Endothelial cell of umbilical vein (primary cell): ENCODE data around the gene STX1A. TPM values are rescaled to one million over a fixed set of nuclear protein-coding genes. Genes with fewer than 3 reads are reported as not detected.

Source experiments
- BruUV-seq: library from RNA; stranded (reverse); fragments of 400-500 nt; replicated peaks from 2 replicates; lab custom pipeline; 2021; lab: Mats Ljungman, UMichigan
- CTCF ChIA-PET: fragments of 300-600, 350-600 bp; sonication (Branson Sonifier 250); formaldehyde crosslinking; loops from one replicate; lab custom pipeline; 2021; ENCODE audit warnings: antibody characterized with exemption, inconsistent platforms; lab: Charles Lee
- POLR2A ChIA-PET: fragments of 300-600, 350-600 bp; sonication (Branson Sonifier 250); formaldehyde crosslinking; loops from one replicate; lab custom pipeline; 2021; ENCODE audit warnings: antibody characterized with exemption, inconsistent platforms; lab: Charles Lee
- DNase-seq: peaks from one replicate; pipeline ENCODE4 v3.0.0-alpha.2; 2011; ENCODE audit warnings: low read depth, low spot score
- FAIRE-seq: peaks from 2 replicates; lab custom pipeline; 2011; peaks lifted over from hg19 to GRCh38; lab: Jason Lieb, UNC
- H2AFZ ChIP-seq: 2 replicates; pipeline ENCODE4 v1.6.0; 2012; ENCODE audit warnings: low read depth, low read length, control low read depth, inconsistent platforms
- H3K27ac ChIP-seq: 2 replicates; pipeline ENCODE4 v1.5.1; 2011; ENCODE audit warnings: low read depth, mild to moderate bottlenecking, control low read depth, low read length, moderate library complexity; ENCODE audit not compliant: insufficient read depth
- H3K27me3 ChIP-seq, 2 experiments: 2 replicates each; pipeline versions ENCODE4 v1.6.0 to v1.6.1; 2011; ENCODE audit warnings: low read length in 2 of 2, mixed read lengths in 1 of 2; ENCODE audit not compliant: control insufficient read depth in 2 of 2, insufficient read depth in 2 of 2
- H3K36me3 ChIP-seq, 2 experiments: 2 replicates in 1 of 2; 3 replicates in 1 of 2; pipeline ENCODE4 v1.5.1; 2011; ENCODE audit warnings: low read length in 2 of 2, mild to moderate bottlenecking in 1 of 2, moderate library complexity in 1 of 2; ENCODE audit not compliant: control insufficient read depth in 2 of 2, insufficient read depth in 2 of 2; ENCODE audit errors: extremely low read depth in 1 of 2
- H3K4me1 ChIP-seq: 3 replicates; pipeline ENCODE4 v1.5.1; 2011; ENCODE audit warnings: mild to moderate bottlenecking, low read length; ENCODE audit not compliant: control insufficient read depth, insufficient read depth; ENCODE audit errors: extremely low read depth
- H3K4me2 ChIP-seq: 2 replicates; pipeline ENCODE4 v1.6.1; 2011; ENCODE audit warnings: low read length, control low read depth, mixed read lengths; ENCODE audit not compliant: insufficient read depth
- H3K4me3 ChIP-seq, 3 experiments: fragments of 200-600 bp in 1 of 3; sonication (generic), shearing (Covaris generic) in 1 of 3; replicated peaks in 1 of 3; 2 replicates each; pipeline ENCODE4 v1.5.1; 2011 to 2016; ENCODE audit warnings: control low read depth in 3 of 3, low read length in 3 of 3, mild to moderate bottlenecking in 2 of 3, inconsistent platforms in 1 of 3, low read depth in 1 of 3, moderate library complexity in 1 of 3; ENCODE audit not compliant: insufficient read depth in 1 of 3
- H3K79me2 ChIP-seq: 2 replicates; pipeline ENCODE4 v1.6.0; 2012; ENCODE audit warnings: low read length, inconsistent platforms; ENCODE audit not compliant: control insufficient read depth, insufficient read depth
- H3K9ac ChIP-seq: replicated peaks from 2 replicates; pipeline ENCODE3; 2011; ENCODE audit warnings: low read length, control low read depth; ENCODE audit not compliant: insufficient read depth; ENCODE audit errors: extremely low read depth
- H3K9me1 ChIP-seq: replicated peaks from 3 replicates; pipeline ENCODE4 v1.6.0; 2011; ENCODE audit warnings: mild to moderate bottlenecking, low read length; ENCODE audit not compliant: control insufficient read depth, insufficient read depth; ENCODE audit errors: extremely low read depth
- H3K9me3 ChIP-seq: replicated peaks from 2 replicates; pipeline ENCODE4 v1.5.1; 2012; ENCODE audit warnings: low read length, inconsistent platforms; ENCODE audit not compliant: control insufficient read depth, insufficient read depth
- H4K20me1 ChIP-seq: replicated peaks from 2 replicates; pipeline ENCODE3; 2011; ENCODE audit warnings: mild to moderate bottlenecking, low read length; ENCODE audit not compliant: control insufficient read depth, insufficient read depth; ENCODE audit errors: extremely low read depth
- CTCF ChIP-seq, 2 donors: IDR thresholded peaks; 1 replicate in 1 of 2; 2 replicates in 1 of 2; pipeline ENCODE4 v1.5.1; 2011; ENCODE audit warnings: low read length in 2 of 2, mild to moderate bottlenecking in 2 of 2, moderate library complexity in 2 of 2, control low read depth in 1 of 2, inconsistent platforms in 1 of 2, low read depth in 1 of 2; ENCODE audit not compliant: insufficient read depth in 1 of 2; ENCODE audit errors: extremely low read depth in 1 of 2
- EZH2 ChIP-seq: IDR thresholded peaks from 2 replicates; pipeline ENCODE4 v1.6.1; 2012; ENCODE audit warnings: borderline replicate concordance, low read depth, mild to moderate bottlenecking, moderate library complexity, low read length, inconsistent platforms; ENCODE audit not compliant: severe bottlenecking
- FOS ChIP-seq: IDR thresholded peaks from 2 replicates; pipeline ENCODE4 v1.6.1; 2011; ENCODE audit warnings: mild to moderate bottlenecking, low read length, moderate library complexity, borderline replicate concordance; ENCODE audit not compliant: insufficient read depth
- GATA2 ChIP-seq: IDR thresholded peaks from 2 replicates; pipeline ENCODE4 v1.7.0; 2011; ENCODE audit warnings: low read depth, mild to moderate bottlenecking, moderate library complexity, mixed read lengths, low read length; ENCODE audit not compliant: insufficient read length, insufficient read depth
- JUN ChIP-seq: IDR thresholded peaks from 2 replicates; pipeline ENCODE4 v1.6.1; 2011; ENCODE audit warnings: borderline replicate concordance, low read depth; ENCODE audit not compliant: insufficient read length, insufficient read depth
- MAX ChIP-seq: IDR thresholded peaks from 2 replicates; pipeline ENCODE4 v1.6.1; 2011; ENCODE audit not compliant: insufficient read depth, insufficient read length
- MYC ChIP-seq: IDR thresholded peaks from one replicate; pipeline ENCODE4 v1.6.1; 2011; ENCODE audit warnings: mild to moderate bottlenecking, low read depth, low read length
- POLR2A ChIP-seq: IDR thresholded peaks from 2 replicates; pipeline ENCODE4 v1.6.1; 2012; ENCODE audit warnings: low read depth, mild to moderate bottlenecking, control low read depth, low read length
- POLR2AphosphoS5 ChIP-seq: IDR thresholded peaks from 2 replicates; pipeline ENCODE4 v1.6.1; 2012; ENCODE audit warnings: low read depth, mild to moderate bottlenecking, control low read depth, low read length, moderate library complexity; ENCODE audit not compliant: insufficient read depth
- dilution Hi-C: fragments of 300-500 bp; cut with MboI; formaldehyde crosslinking; loops from one replicate; pipeline ENCODE4 v1.15.0; 2019; ENCODE audit warnings: low sequenced_read_pairs; ENCODE audit not compliant: extremely low pct_ligation_motif_present
- intact Hi-C: fragments of 100-400 bp; cut with micrococcal nuclease; formaldehyde crosslinking; loops from one replicate; pipeline ENCODE4 v1.10.0; 2022
- polyA plus RNA-seq, 4 experiments: library from polyadenylated mRNA; depleted of rRNA in 3 of 4; stranded (reverse) in 3 of 4; unstranded in 1 of 4; fragments of >200 nt; gene quantifications; 2 replicates each; pipeline versions ENCODE4 v1.2.1 to v1.2.3, GENCODE V29; 2011 to 2012; ENCODE audit warnings: missing spikeins in 1 of 4
- total RNA-seq: library from RNA; stranded (reverse); gene quantifications from 2 replicates; pipeline ENCODE4 v1.2.3, GENCODE V29; 2021

The STX1A gene
- total and polyA plus RNA-seq, 2 donors (not counting 3 experiments of a cell fraction or from before 2014, with no cell fraction given): 13.1 to 20.8 TPM

GRCh38 chr7:73701357-73701995, 18.0 kb downstream of the STX1A start:
- Histone ChIP-seq H3K27ac (no peak overlapping the region), H2AFZ (no peak overlapping the region), H4K20me1 (no peaks in the 10 kb centered on the region), H3K36me3 (peaks cover 7 to 30% of the 10 kb centered on the region in 2 experiments), H3K27me3 (no peaks in the 10 kb centered on the region), H3K79me2 (no peaks in the 10 kb centered on the region), H3K4me2 (no peak overlapping the region), H3K9ac (no peak overlapping the region), H3K9me1 (no peaks in the 10 kb centered on the region), H3K9me3 (no peaks in the 10 kb centered on the region), H3K4me3 (no peak overlapping the region), H3K4me1 (no peaks in the 10 kb centered on the region)
- TF ChIP-seq POLR2AphosphoS5: peak; percentile 23
- TF ChIP-seq CTCF (IDR thresholded peaks at IDR 0.05; ENCODE audit: extremely low read depth in 1 of 2, insufficient read depth in 1 of 2, low read depth in 1 of 2, low read length in 2 of 2): peak; percentile 54 to 68
- TF ChIP-seq JUN: no peak
- no TSS peak for BruUV-seq
- ChIA-PET POLR2A (no interaction called here), CTCF (interaction anchor here (1.0 to 3.2 kb wide), 11 partner anchors 9 to 95 kb away, joined by 3 to 26 read pairs (median 9); partner anchors contain the start of gene STX1A)
- intact Hi-C loops: no loop called here
- DNase-seq: peak; percentile 46
- dilution Hi-C loops: no loop called here
- peak; percentile 58 for FAIRE-seq

GRCh38 chr7:73700581-73701134, 18.8 kb downstream of the STX1A start:
- H3K36me3 ChIP-seq: peaks cover 7 to 30% of the 10 kb centered on the region in 2 experiments
- ChIA-PET CTCF (interaction anchor here (1.0 to 3.2 kb wide), 8 partner anchors 8 to 71 kb away, joined by 3 to 26 read pairs (median 8); partner anchors contain the start of gene STX1A), POLR2A (no interaction called here)
- dilution Hi-C loops: no loop called here
- no peak overlapping the region for H3K9ac ChIP-seq
- H3K9me3 ChIP-seq: no peaks in the 10 kb centered on the region
- H2AFZ ChIP-seq: no peak overlapping the region
- H3K27me3 ChIP-seq: no peaks in the 10 kb centered on the region
- no peaks in the 10 kb centered on the region for H4K20me1 ChIP-seq
- TF ChIP-seq MAX: no peak
- no peak for TF ChIP-seq JUN
- TF ChIP-seq POLR2A: no peak
- no peak for TF ChIP-seq GATA2
- no peak for TF ChIP-seq MYC
- TF ChIP-seq EZH2: no peak
- TF ChIP-seq CTCF (IDR thresholded peaks at IDR 0.05; ENCODE audit: extremely low read depth in 1 of 2, insufficient read depth in 1 of 2, low read depth in 1 of 2, low read length in 2 of 2): no peak
- TF ChIP-seq POLR2AphosphoS5: no peak
- no peak for TF ChIP-seq FOS
- H3K27ac ChIP-seq: no peak overlapping the region
- no peak for FAIRE-seq
- H3K9me1 ChIP-seq: no peaks in the 10 kb centered on the region
- H3K79me2 ChIP-seq: no peaks in the 10 kb centered on the region
- H3K4me2 ChIP-seq: no peak overlapping the region
- H3K4me1 ChIP-seq: no peaks in the 10 kb centered on the region
- intact Hi-C loops: no loop called here
- BruUV-seq: no TSS peak
- H3K4me3 ChIP-seq: no peak overlapping the region
- no peak for DNase-seq
